Measurements from ENCODE around the gene DHCR7. TPM values are rescaled to one million over a fixed set of nuclear protein-coding genes. Genes with fewer than 3 reads are reported as not detected.

Gene DHCR7
- polyA plus RNA-seq, 1 of the 3 experiments (the other 2 are of a cell fraction): 21.4 TPM

DNA sequence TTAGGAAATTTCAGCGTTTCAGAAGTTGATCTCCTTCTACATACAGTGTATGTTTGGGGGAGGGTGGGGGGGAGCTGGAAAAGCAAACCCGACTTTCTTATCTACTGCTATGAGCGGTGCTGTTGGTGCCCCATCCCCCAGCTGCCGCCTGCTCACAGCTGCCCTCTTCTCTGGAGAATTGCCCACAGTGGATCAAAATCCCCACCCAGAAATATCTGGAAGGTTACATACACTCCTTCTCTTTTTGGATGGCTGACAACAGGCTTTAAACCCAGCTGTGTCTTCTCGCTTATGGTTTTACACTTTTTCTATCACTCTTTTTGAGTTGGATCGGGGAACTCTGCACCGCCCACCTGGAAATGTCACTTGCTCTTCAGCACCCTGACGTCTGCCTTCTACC, 56.4 kb downstream of the DHCR7 start:
- Histone ChIP-seq H3K27me3 (ENCODE audit: insufficient read depth) (no peaks in the 10 kb centered on the region), H3K9me2 (no peaks in the 10 kb centered on the region), H3K9ac (no peak overlapping the region), H3K4me1 (ENCODE audit: control insufficient read depth in 1 of 2, insufficient read depth in 2 of 2, low read depth in 1 of 2, low read length in 1 of 2) (no peaks in the 10 kb centered on the region), H3K79me2 (ENCODE audit: insufficient read depth) (no peaks in the 10 kb centered on the region), H4K20me1 (ENCODE audit: insufficient read depth) (no peaks in the 10 kb centered on the region), H3K27ac (ENCODE audit: low read depth in 2 of 2, low read length in 1 of 2) (no peak overlapping the region), H3K9me3 (no peaks in the 10 kb centered on the region), H3F3A (replicated peaks; ENCODE audit: insufficient read depth) (no peaks in the 10 kb centered on the region), H3K4me2 (no peak overlapping the region), H3K36me3 (replicated peaks in 1 of 2; ENCODE audit: control insufficient read depth in 1 of 2, insufficient read depth in 2 of 2, low read length in 1 of 2) (no peaks in the 10 kb centered on the region), H3K4me3 (ENCODE audit: low read depth in 2 of 2, low read length in 1 of 2) (no peak overlapping the region), H2AFZ (ENCODE audit: low read depth) (no peak overlapping the region)
- 5% methylated on average over 8 of the region's 8 CpGs for WGBS (ENCODE audit: low lambda C conversion rate)
- TF ChIP-seq, protein P1, sequence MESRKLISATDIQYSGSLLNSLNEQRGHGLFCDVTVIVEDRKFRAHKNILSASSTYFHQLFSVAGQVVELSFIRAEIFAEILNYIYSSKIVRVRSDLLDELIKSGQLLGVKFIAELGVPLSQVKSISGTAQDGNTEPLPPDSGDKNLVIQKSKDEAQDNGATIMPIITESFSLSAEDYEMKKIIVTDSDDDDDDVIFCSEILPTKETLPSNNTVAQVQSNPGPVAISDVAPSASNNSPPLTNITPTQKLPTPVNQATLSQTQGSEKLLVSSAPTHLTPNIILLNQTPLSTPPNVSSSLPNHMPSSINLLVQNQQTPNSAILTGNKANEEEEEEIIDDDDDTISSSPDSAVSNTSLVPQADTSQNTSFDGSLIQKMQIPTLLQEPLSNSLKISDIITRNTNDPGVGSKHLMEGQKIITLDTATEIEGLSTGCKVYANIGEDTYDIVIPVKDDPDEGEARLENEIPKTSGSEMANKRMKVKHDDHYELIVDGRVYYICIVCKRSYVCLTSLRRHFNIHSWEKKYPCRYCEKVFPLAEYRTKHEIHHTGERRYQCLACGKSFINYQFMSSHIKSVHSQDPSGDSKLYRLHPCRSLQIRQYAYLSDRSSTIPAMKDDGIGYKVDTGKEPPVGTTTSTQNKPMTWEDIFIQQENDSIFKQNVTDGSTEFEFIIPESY (IDR thresholded peaks at IDR 0.05; ENCODE audit: borderline replicate concordance, low read depth): no peak
- TF ChIP-seq RFX5 (IDR thresholded peaks at IDR 0.05; ENCODE audit: low read length) (no peak), FOSL2 (IDR thresholded peaks at IDR 0.05; ENCODE audit: borderline replicate concordance, low read depth) (no peak), GABPA (IDR thresholded peaks at IDR 0.05; ENCODE audit: low read depth) (no peak), GATA2 (CRISPR knock-in tag; IDR thresholded peaks at IDR 0.05) (no peak)
- TF ChIP-seq, protein P2, sequence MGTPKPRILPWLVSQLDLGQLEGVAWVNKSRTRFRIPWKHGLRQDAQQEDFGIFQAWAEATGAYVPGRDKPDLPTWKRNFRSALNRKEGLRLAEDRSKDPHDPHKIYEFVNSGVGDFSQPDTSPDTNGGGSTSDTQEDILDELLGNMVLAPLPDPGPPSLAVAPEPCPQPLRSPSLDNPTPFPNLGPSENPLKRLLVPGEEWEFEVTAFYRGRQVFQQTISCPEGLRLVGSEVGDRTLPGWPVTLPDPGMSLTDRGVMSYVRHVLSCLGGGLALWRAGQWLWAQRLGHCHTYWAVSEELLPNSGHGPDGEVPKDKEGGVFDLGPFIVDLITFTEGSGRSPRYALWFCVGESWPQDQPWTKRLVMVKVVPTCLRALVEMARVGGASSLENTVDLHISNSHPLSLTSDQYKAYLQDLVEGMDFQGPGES (IDR thresholded peaks at IDR 0.05; ENCODE audit: low read depth, low read length): no peak
- DNase-seq: no peak
- ChIA-PET CTCF (no interaction called here), POLR2A (no interaction called here)

DNA sequence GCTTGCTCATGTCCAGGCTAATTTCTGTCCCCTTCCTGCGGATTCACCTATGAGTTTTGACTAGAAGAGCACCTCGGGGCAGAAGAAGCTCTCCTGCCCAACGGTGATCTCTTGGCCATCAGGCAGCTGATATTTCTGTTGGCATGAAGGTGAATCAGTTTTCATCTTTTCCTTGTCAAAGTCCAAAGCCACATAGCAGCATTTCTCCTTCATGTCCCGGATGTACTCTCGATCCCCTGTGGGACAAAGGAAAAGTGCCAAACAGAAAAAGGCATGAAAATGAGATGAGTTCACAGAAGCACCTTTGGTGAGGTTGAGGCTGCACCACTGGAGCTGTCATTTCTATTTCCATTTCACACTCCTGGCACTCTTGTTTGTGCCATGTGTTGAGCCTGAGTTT, 56.8 kb downstream of the DHCR7 start:
- no peak for DNase-seq
- no peak overlapping the region for H3K27ac ChIP-seq (ENCODE audit: low read depth in 2 of 2, low read length in 1 of 2)
- H2AFZ ChIP-seq (ENCODE audit: low read depth): no peak overlapping the region
- no peaks in the 10 kb centered on the region for H3K9me3 ChIP-seq
- H3F3A ChIP-seq (replicated peaks; ENCODE audit: insufficient read depth): no peaks in the 10 kb centered on the region
- 9% methylated on average over 4 of the region's 5 CpGs for WGBS (ENCODE audit: low lambda C conversion rate)
- no peaks in the 10 kb centered on the region for H4K20me1 ChIP-seq (ENCODE audit: insufficient read depth)
- no peaks in the 10 kb centered on the region for H3K79me2 ChIP-seq (ENCODE audit: insufficient read depth)
- no peak overlapping the region for H3K4me2 ChIP-seq
- no peaks in the 10 kb centered on the region for H3K27me3 ChIP-seq (ENCODE audit: insufficient read depth)
- TF ChIP-seq POLR2AphosphoS5 (IDR thresholded peaks at IDR 0.05; ENCODE audit: low read depth, low read length): no peak
- TF ChIP-seq SMC3 (IDR thresholded peaks at IDR 0.05; ENCODE audit: low read depth, low read length): no peak
- no peak for TF ChIP-seq EZH2phosphoT487 (IDR thresholded peaks at IDR 0.05; ENCODE audit: borderline replicate concordance, low read depth)
- no peak for TF ChIP-seq SIN3A (IDR thresholded peaks at IDR 0.05; ENCODE audit: borderline replicate concordance, low read depth, low read length)
- no peak for TF ChIP-seq TAF1 (IDR thresholded peaks at IDR 0.05; ENCODE audit: borderline replicate concordance, low read depth, low read length)
- TF ChIP-seq MXI1 (IDR thresholded peaks at IDR 0.05; ENCODE audit: low read depth, low read length): no peak
- no peaks in the 10 kb centered on the region for H3K4me1 ChIP-seq (ENCODE audit: control insufficient read depth in 1 of 2, insufficient read depth in 2 of 2, low read depth in 1 of 2, low read length in 1 of 2)
- no peaks in the 10 kb centered on the region for H3K36me3 ChIP-seq (replicated peaks in 1 of 2; ENCODE audit: control insufficient read depth in 1 of 2, insufficient read depth in 2 of 2, low read length in 1 of 2)
- no peak overlapping the region for H3K9ac ChIP-seq
- POLR2A ChIA-PET: no interaction called here
- no peak overlapping the region for H3K4me3 ChIP-seq (ENCODE audit: low read depth in 2 of 2, low read length in 1 of 2)
- CTCF ChIA-PET: no interaction called here
- no peaks in the 10 kb centered on the region for H3K9me2 ChIP-seq
